NCI-H1417 treated with DMSO at 0.1 percent for 48 hours (cell line): ENCODE measurements around the gene TBC1D24.

ENCODE experiments used
- DNase-seq: peaks from one replicate; lab custom pipeline; 2025; lab: John Stamatoyannopoulos, UW

Gene TBC1D24

GRCh38 chr16:2499890-2500429 lies 25.0 kb downstream of the TBC1D24 start:
- DNase-seq = no peak

GRCh38 chr16:2500430-2500917 lies 25.5 kb downstream of the TBC1D24 start:
- no peak for DNase-seq

DNA sequence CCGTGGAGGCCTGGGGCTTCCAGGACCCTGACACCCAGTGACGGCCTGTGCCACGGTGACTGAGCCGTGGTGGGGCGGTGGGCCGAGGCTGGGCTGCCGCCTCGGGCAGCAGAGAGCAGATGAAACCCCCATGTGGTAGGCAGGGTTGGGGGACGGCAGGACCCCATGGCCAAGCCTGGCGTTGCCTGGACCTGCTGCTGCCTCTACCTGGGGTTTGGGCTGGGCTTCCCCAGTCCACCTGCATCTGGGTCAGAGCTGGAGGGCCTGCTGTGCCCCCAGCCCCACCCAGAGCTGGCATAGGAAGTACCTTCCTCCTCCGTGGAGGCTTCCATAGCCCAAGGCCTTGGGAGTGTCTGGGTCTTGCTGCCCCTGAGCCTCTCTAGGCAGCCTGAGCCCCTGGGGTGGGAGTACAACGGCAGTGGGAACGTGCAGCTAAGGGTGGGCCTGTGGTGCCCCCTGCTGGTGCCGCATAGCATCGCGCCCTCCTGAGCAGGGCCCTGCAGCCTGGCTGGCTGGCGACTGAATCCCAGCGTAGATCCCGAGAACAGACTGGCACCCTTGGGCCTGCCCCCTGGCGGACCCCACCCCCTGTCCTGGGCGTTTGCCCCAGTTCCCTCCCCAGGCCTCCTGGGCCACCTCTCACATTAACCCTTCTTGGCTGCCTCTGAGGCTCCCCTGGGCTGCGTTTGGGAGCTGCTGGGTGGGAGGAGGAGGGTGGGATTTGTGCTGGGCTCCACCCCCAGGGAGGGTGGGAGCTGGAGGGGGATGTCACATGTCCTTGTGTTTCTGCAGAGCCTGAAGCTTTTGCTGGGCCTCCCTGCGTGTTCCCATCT lies 26.2 kb downstream of the TBC1D24 start:
- DNase-seq = peak; percentile 15

DNA sequence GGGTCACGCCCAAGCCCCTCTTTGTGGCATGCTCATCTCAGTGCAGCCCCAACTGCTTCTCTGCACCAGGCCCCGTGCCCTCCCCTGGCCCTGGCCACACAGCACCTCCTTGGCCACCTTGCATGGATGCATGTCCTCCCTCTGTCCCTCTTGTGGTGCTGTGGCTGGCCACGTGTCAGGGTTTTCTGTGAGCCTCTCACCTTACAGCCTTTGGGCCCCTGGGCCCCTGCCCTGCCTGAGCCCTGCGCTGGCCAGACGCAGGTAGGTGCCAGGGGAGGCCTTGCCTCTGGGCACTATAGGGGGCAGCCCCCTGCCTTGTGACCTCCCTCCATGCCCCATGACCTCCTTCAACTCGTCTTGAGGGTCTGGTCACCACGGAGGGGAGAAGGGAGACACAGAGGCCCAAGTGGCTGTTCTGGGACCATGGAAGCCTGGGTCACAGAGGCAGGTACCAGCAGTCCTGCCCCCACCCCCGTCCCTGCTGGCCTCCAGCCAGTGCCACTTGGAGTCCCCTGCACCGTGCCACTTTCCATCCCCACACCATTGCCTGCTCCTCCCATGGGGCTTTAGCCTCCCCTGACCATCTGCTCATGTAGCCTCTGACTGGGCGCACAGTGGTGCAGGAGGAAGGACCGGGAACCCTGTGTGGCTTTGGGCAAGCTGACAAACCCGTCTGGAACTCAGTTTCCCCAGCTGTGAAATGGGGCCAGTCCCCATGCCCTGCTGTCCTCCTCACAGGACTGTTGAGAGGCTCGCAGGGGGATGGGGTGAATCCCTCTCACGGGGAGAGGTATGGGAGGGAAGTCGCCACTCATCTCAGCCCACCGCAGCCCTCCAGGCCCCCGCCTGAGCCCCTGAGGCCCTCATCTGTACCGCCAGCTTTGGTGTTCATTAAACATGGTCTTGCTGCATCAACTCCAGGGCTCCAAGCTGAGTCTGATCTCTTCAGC lies 27.3 kb downstream of the TBC1D24 start:
- no peak for DNase-seq

GRCh38 chr16:2505695-2506094 lies 30.8 kb downstream of the TBC1D24 start:
- no peak for DNase-seq

DNA sequence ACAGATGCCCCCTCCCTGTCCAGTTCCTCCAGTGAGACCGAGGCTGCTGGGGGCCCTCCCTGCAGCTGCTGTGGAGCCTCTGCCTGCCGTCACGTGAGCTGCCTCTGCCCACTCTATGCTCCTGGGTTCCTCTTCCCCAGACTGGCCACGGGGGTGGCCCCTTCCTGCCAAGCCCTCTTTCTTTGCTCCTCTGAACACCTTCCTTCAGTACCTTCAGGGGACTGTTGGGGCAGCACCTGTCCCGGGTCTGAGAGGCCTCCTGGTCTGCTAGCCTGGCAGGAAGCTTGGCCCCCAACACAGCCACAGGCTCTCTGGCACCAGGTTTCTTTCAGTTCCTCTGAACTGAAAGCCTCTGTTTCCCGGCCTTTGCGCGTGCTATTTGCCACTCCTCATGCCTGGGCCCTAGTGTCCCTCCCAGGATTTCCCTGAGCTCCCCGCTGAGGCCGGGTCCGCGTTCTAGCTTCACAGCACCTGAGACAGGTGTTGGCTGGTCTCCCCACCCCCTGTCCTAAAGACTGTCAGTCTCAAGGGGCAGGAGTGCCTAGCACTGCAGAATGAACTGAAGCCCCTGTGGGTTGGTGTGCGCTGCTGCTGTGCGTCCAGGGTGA lies 32.2 kb downstream of the TBC1D24 start:
- DNase-seq = no peak

- no peak for DNase-seq
These were observed 32.7 kb downstream of the TBC1D24 start for GRCh38 chr16:2507665-2508064.

DNA sequence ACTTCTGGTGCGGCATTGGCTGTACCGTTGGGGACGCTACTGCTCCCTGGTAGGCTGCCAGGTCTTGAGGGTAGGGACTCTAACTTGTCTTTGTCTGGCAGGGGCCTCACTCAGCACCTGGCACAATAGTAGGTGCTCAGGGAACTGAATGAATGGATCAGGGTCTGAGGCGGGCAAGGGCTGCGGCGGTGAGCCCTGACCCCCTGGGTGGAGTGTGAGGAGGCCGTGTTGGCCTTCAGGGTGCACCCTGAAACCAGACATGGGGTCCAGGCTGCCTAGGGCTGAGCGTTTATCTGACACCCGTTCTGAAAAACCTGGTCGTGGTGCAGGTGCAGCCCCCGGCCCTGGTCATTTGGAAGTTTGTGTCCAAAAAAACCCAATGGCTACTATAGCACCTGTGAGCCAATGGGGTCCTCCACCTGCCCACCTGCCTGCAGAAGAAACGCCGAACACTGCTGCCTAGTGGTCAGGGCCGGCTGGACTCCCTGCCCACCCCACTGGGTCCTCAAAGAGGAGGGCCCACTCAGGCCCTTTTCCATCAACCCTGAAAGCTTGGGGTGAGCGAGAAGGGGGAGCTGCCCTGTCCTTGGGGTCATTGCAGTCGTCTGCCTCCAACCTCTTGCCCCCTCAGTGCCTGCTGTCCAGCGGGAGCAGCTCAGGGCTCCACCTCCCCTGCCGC lies 33.9 kb downstream of the TBC1D24 start:
- no peak for DNase-seq

GRCh38 chr16:2511128-2511800 lies 36.3 kb downstream of the TBC1D24 start:
- no peak for DNase-seq

GRCh38 chr16:2511996-2512734 lies 37.2 kb downstream of the TBC1D24 start:
- no peak for DNase-seq

DNA sequence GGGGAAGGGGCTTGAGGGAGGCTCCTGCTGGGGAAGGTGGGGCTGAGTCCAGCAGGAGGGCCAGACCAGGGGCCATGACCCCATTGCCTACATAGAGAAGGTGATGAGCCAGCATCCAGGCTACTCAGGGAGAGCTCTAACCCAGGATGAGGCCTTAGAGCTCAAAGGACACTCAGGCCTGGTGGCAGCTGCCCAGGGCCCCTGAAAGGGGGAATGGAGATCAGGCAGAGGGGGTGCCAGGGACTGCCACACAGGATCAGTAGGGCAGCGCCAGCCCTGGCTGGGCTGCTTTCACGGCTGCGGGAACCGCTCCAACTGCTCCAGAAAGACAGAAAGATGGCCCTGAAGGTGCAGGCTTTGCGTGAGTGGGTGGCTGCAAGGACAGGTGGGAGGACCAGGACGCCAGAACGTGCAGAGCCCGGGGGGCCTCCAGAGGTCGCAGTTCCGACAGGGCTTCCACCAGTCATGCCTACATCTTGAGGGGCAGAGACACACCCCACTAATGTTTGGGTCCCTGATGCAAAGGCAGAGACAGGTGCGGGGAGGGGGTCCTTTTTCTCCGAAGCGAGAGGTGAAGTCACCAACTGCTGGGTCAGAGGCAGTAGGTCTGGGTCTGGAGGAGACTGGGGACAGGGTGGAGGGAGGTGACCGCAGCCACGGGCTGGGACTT lies 37.9 kb downstream of the TBC1D24 start:
- no peak for DNase-seq

GRCh38 chr16:2513405-2514332 lies 38.7 kb downstream of the TBC1D24 start, which contains the start of gene ATP6V0C:
TSS of gene ATP6V0C (plus strand) at chr16:2513952. CDS start at chr16:2514104, 152 bp downstream.
- peak; percentile 66 for DNase-seq

GRCh38 chr16:2514333-2515179 lies 39.6 kb downstream of the TBC1D24 start:
- DNase-seq = no peak

DNA sequence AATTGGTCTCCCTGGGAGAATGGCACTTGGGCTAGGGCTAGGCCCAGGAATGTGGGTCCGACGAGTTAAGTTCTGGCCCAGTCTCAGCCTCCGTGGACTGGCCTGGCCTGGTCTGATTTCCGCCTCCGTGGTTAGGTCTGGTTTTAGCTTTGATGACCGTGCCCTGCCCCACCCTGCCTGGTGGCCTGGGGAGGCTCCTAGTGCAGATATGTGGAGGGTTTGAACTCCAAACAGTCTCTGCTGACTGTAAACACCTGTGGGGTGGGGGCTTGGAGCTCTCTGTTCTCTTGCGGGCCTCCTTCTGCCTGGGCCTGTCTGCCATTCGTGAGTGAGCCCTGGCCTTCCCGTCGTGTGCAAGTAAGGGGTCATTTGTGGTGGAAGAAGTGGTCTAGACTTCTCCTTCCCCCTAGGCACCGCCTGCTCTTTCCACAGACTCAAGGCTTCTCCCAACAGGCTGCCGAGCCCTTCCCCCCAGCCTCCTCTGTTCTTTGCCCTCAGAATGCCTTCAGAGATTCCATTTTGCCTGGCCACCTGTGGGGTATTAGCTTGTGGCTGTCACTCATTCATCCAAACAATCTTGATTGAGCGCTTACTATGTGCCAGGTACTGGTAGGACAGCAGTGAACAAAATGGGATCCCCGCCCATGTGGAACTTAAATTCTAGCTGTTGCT lies 40.4 kb downstream of the TBC1D24 start:
- DNase-seq = no peak

DNA sequence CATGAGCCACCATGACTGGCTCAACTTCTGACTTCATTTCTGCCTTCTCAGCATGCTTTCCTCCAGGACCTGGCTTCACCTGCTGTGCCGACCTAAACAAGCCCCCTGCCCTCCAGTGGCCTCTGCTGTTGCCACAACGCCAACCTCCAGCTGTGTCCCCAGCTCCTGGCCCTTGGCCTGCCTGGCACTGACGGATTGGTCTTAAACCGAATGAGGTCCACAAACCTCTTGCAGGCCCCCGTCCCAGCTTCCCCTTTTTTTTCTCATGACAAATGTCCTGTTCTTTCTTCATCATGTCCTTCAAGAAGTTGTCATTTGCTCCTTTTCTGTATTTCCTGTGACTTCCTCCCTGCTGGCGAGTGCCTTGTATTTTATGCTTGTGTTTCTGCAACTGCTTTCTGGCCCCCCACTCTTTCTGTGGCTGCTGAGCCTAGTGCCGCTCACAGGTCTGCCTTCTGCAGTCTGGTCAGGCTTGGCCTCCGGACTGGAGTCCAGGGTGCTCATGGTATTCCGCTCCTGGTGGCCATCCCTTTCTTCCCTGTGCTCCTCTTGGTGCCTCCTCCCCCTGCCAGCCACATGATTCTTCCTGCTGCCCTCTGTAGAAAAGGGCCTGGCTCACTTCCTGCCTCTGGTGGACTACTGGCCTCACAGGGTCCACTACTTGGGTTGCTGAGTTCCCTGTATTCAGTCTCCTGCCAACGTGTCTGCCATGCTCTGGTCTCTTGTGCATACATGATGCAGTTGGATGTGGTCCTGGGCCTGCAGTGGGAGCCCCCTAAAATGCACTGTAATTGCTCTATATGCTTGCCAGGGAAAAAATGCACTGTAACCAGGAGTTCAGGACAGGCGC lies 41.7 kb downstream of the TBC1D24 start:
- no peak for DNase-seq
